ENCODE data around the gene KLK2. TPM values are rescaled to one million over a fixed set of nuclear protein-coding genes. Genes with fewer than 3 reads are reported as not detected.

KLK2 gene
- not detected in 2 replicates for total RNA-seq

GRCh38 chr19:50873056-50873455 is at the start of gene KLK2:
Gene KLK2, plus strand, starts transcription at chr19:50873439. Its CDS starts 35 bp downstream, at chr19:50873474.

GRCh38 chr19:50833117-50833801 is 40.0 kb upstream of the KLK2 start, which contains the start of gene KLK15:
Gene KLK15, minus strand, starts transcription at chr19:50833574. Its CDS starts 2,082 bp downstream, at chr19:50831492.

GRCh38 chr19:50854636-50855410 is 18.4 kb upstream of the KLK2 start, which contains the start of gene KLK3:
Gene KLK3, plus strand, starts transcription at chr19:50854915. Its CDS starts 41 bp downstream, at chr19:50854956.

GRCh38 chr19:50911206-50912101 is 38.2 kb downstream of the KLK2 start, which contains the start of gene KLK4:
Gene KLK4, minus strand, starts transcription at chr19:50911395. Its CDS starts 657 bp downstream, at chr19:50910738.

Other genes with a start within 250 kb of the KLK2 start
- gene SYT3, start 233.6 kb upstream of the KLK2 start, total RNA-seq = 0.09 TPM in 1 of 2 replicates, not detected in the other
- gene C19orf81, start 224.0 kb upstream of the KLK2 start, total RNA-seq = not detected in 2 replicates
- gene SHANK1, start 153.6 kb upstream of the KLK2 start, total RNA-seq = 2.5 and 3.1 TPM in 2 replicates
- gene CLEC11A, start 150.1 kb upstream of the KLK2 start, total RNA-seq = 33.6 and 37.0 TPM in 2 replicates
- not detected in 2 replicates for gene GPR32, start 103.0 kb upstream of the KLK2 start, total RNA-seq
- gene ACP4, start 83.0 kb upstream of the KLK2 start, total RNA-seq = not detected in 2 replicates
- not detected in 2 replicates for gene KLK1, start 49.7 kb upstream of the KLK2 start, total RNA-seq
- gene KLK15, start 39.9 kb upstream of the KLK2 start, total RNA-seq = not detected in 2 replicates
- not detected in 2 replicates for gene KLK3, start 18.5 kb upstream of the KLK2 start, total RNA-seq
- gene KLK4, start 38.0 kb downstream of the KLK2 start, total RNA-seq = not detected in 2 replicates
- not detected in 2 replicates for gene KLK5, start 79.6 kb downstream of the KLK2 start, total RNA-seq
- gene KLK6, start 96.2 kb downstream of the KLK2 start, total RNA-seq = not detected in 2 replicates
- gene KLK7, start 110.5 kb downstream of the KLK2 start, total RNA-seq = not detected in 2 replicates
- gene KLK8, start 128.2 kb downstream of the KLK2 start, total RNA-seq = not detected in 2 replicates
- not detected in 2 replicates for gene KLK10, start 146.3 kb downstream of the KLK2 start, total RNA-seq
- not detected in 2 replicates for gene KLK11, start 153.2 kb downstream of the KLK2 start, total RNA-seq
- not detected in 2 replicates for gene KLK12, start 161.6 kb downstream of the KLK2 start, total RNA-seq
- not detected in 2 replicates for gene KLK13, start 191.7 kb downstream of the KLK2 start, total RNA-seq
- gene KLK14, start 209.4 kb downstream of the KLK2 start, total RNA-seq = not detected in 2 replicates
- 3.8 and 5.5 TPM in 2 replicates for gene CTU1, start 235.0 kb downstream of the KLK2 start, total RNA-seq